ENCODE results near the gene PDE6A.

Gene PDE6A

DNA sequence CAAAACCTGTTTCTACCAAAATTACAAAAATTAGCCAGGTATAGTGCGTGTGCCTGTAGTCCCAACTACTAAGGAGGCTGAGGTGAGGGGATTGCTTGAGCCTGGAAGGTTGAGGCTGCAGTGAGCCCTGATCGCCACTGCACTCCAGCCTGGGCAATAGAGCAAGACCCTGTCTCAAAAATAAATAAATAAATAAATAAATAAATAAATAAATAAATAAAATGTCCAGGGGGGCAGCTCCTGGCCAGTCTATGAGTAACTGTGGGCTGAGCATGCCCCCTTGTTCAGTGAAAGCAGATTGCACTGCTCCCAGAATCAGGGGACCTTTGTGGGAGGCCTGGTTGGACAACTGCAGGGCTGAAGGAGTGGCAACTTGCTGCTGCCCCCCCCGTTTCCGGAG, 62.7 kb downstream of the PDE6A start (continued):
- TF ChIP-seq ZNF660 (tag by site-specific recombination; IDR thresholded peaks at IDR 0.05) (no peak), ZSCAN30 (tag by site-specific recombination; IDR thresholded peaks at IDR 0.05) (no peak), ZNF777 (tag by site-specific recombination; IDR thresholded peaks at IDR 0.05; ENCODE audit: borderline replicate concordance) (no peak), EGR2 (tag by site-specific recombination; IDR thresholded peaks at IDR 0.05; ENCODE audit: low read depth) (no peak), KLF7 (tag by site-specific recombination; IDR thresholded peaks at IDR 0.05; ENCODE audit: borderline replicate concordance) (no peak), ZNF274 (IDR thresholded peaks at IDR 0.05; ENCODE audit: low read length) (no peak), ZNF274 (tag by site-specific recombination; IDR thresholded peaks at IDR 0.05; ENCODE audit: borderline replicate concordance) (no peak), ZBTB21 (tag by site-specific recombination; IDR thresholded peaks at IDR 0.05) (no peak), SCRT1 (tag by site-specific recombination; IDR thresholded peaks at IDR 0.05; ENCODE audit: borderline replicate concordance) (no peak), SP3 (tag by site-specific recombination; IDR thresholded peaks at IDR 0.05) (no peak), TCF7L2 (IDR thresholded peaks at IDR 0.05; ENCODE audit: borderline replicate concordance, low read depth, low read length) (no peak), ZNF214 (tag by site-specific recombination; IDR thresholded peaks at IDR 0.05; ENCODE audit: borderline replicate concordance) (no peak), ZNF639 (tag by site-specific recombination; IDR thresholded peaks at IDR 0.05) (no peak), ZNF18 (tag by site-specific recombination; IDR thresholded peaks at IDR 0.05) (no peak), ZBTB17 (tag by site-specific recombination; IDR thresholded peaks at IDR 0.05) (no peak), ZNF2 (tag by site-specific recombination; IDR thresholded peaks at IDR 0.05) (no peak), CTCF (tag by site-specific recombination; IDR thresholded peaks at IDR 0.05) (no peak), ZNF521 (tag by site-specific recombination; IDR thresholded peaks at IDR 0.05) (no peak), ZNF335 (tag by site-specific recombination; conservative IDR thresholded peaks at IDR 0.05) (no peak), ZBTB11 (tag by site-specific recombination; conservative IDR thresholded peaks at IDR 0.05; ENCODE audit: low read depth) (peak; percentile 77), KLF1 (tag by site-specific recombination; IDR thresholded peaks at IDR 0.05) (no peak), ZNF776 (tag by site-specific recombination; IDR thresholded peaks at IDR 0.05; ENCODE audit: borderline replicate concordance) (no peak), ZNF585B (tag by site-specific recombination; IDR thresholded peaks at IDR 0.05) (no peak), ZNF645 (tag by site-specific recombination; IDR thresholded peaks at IDR 0.05) (no peak), ZNF202 (tag by site-specific recombination; IDR thresholded peaks at IDR 0.05; ENCODE audit: borderline replicate concordance) (peak; percentile 90; the same call in 1 of the 2 replicates)
- TF ChIP-seq, protein P1, sequence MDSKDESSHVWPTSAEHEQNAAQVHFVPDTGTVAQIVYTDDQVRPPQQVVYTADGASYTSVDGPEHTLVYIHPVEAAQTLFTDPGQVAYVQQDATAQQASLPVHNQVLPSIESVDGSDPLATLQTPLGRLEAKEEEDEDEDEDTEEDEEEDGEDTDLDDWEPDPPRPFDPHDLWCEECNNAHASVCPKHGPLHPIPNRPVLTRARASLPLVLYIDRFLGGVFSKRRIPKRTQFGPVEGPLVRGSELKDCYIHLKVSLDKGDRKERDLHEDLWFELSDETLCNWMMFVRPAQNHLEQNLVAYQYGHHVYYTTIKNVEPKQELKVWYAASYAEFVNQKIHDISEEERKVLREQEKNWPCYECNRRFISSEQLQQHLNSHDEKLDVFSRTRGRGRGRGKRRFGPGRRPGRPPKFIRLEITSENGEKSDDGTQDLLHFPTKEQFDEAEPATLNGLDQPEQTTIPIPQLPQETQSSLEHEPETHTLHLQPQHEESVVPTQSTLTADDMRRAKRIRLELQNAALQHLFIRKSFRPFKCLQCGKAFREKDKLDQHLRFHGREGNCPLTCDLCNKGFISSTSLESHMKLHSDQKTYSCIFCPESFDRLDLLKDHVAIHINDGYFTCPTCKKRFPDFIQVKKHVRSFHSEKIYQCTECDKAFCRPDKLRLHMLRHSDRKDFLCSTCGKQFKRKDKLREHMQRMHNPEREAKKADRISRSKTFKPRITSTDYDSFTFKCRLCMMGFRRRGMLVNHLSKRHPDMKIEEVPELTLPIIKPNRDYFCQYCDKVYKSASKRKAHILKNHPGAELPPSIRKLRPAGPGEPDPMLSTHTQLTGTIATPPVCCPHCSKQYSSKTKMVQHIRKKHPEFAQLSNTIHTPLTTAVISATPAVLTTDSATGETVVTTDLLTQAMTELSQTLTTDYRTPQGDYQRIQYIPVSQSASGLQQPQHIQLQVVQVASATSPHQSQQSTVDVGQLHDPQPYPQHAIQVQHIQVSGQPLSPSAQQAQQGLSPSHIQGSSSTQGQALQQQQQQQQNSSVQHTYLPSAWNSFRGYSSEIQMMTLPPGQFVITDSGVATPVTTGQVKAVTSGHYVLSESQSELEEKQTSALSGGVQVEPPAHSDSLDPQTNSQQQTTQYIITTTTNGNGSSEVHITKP (tag by site-specific recombination; IDR thresholded peaks at IDR 0.05): no peak

All from HEK293 (cell line).